IPS-20b (cell line): ENCODE results near the gene DNM2.

Experiments
- H3K27ac ChIP-seq: one replicate; pipeline ENCODE4 v1.5.1; 2013; ENCODE audit warnings: low read length
- H3K27me3 ChIP-seq: 2 replicates; pipeline ENCODE4 v1.6.1; 2013; ENCODE audit warnings: mild to moderate bottlenecking, low read length, inconsistent platforms; ENCODE audit not compliant: insufficient read depth
- H3K36me3 ChIP-seq: 2 replicates; pipeline ENCODE4 v1.6.1; 2013; ENCODE audit warnings: low read depth, mild to moderate bottlenecking, inconsistent platforms, low read length, moderate library complexity; ENCODE audit not compliant: insufficient read depth
- H3K4me1 ChIP-seq: 2 replicates; pipeline ENCODE4 v1.6.1; 2013; ENCODE audit warnings: mild to moderate bottlenecking, control low read depth, inconsistent platforms, low read length, moderate library complexity; ENCODE audit not compliant: insufficient read depth
- H3K4me3 ChIP-seq: 2 replicates; pipeline ENCODE4 v1.5.1; 2013; ENCODE audit warnings: mild to moderate bottlenecking, low read length, inconsistent platforms
- H3K9ac ChIP-seq: 2 replicates; pipeline ENCODE4 v1.6.1; 2013; ENCODE audit warnings: low read depth, mild to moderate bottlenecking, inconsistent platforms, low read length, moderate library complexity
- H3K9me3 ChIP-seq: 2 replicates; pipeline ENCODE4 v1.6.1; 2013; ENCODE audit warnings: mild to moderate bottlenecking, low read depth, low read length, inconsistent platforms; ENCODE audit not compliant: insufficient read depth

The DNM2 gene

DNA sequence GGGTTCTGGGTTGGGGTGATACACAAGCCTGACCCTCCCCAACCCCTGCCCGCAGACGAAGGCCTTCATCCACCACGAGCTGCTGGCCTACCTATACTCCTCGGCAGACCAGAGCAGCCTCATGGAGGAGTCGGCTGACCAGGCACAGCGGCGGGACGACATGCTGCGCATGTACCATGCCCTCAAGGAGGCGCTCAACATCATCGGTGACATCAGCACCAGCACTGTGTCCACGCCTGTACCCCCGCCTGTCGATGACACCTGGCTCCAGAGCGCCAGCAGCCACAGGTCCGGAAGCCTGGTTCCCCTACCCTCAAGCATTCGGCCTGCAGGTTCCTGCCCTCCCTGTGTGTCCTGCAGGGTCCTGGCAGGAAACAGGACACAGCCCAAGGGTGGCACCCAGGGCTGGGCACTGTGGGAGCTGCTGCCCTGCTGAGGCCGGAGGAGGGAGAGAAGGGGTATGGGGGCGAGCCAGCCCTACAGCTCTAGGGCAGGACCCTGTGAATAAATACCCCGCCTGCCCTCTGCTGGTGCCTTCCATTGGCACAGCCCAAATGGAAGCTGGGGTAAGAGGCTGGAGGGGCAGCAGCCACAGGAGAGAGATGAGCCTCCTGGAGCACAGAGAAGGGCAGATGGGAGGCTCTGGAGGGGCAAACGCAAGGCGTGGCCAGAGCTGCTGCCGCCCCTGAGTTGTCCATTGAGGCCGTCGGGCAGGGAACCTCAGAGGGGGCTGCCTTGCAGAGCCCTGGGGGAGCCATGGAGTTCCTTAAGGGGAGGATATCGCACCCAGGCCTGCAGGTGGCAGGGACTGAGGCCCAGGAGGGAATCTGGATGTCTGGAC, 111.3 kb downstream of the DNM2 start:
- H3K36me3 ChIP-seq = peaks cover 51% of the 10 kb centered on the region
- H3K27ac ChIP-seq = no peak overlapping the region
- no peak overlapping the region for H3K9ac ChIP-seq
- H3K9me3 ChIP-seq = no peaks in the 10 kb centered on the region
- no peaks in the 10 kb centered on the region for H3K27me3 ChIP-seq
- H3K4me1 ChIP-seq = no peaks in the 10 kb centered on the region
- H3K4me3 ChIP-seq = no peak overlapping the region

DNA sequence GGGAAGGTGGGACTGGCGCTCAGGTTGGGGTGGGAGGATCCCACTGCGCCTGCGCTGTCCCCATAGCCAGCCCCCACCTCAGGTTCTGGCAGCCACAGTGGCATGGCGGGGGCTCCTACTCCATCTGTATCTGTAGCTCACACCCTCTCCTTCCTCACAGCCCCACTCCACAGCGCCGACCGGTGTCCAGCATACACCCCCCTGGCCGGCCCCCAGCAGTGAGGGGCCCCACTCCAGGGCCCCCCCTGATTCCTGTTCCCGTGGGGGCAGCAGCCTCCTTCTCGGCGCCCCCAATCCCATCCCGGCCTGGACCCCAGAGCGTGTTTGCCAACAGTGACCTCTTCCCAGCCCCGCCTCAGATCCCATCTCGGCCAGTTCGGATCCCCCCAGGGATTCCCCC, 112.1 kb downstream of the DNM2 start:
- Histone ChIP-seq H3K36me3 (peaks cover 48% of the 10 kb centered on the region), H3K4me3 (no peak overlapping the region), H3K9ac (no peak overlapping the region), H3K9me3 (no peaks in the 10 kb centered on the region), H3K4me1 (no peaks in the 10 kb centered on the region), H3K27me3 (no peaks in the 10 kb centered on the region), H3K27ac (no peak overlapping the region)

DNA sequence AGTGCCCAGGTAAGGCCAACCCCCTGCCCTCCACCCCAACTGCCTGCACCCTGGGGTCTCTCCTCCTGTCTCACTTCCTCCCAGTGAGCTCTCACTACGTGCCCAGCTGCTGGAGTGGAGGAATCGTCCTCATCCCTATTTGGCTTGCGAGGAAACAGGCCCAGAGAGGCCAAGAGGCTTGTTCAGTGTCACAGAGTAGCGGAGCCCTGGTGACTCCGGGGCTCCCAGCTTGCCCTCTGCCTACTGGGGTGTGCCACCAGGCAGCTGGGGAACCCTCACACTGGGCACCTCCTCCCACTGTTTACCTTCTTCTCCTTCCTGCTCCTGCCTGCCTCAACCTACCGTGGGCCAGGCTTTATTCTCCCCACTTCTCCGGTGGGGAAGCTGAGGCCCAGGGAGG, 112.5 kb downstream of the DNM2 start:
- Histone ChIP-seq H3K27ac (no peak overlapping the region), H3K27me3 (no peaks in the 10 kb centered on the region), H3K36me3 (peaks cover 46% of the 10 kb centered on the region), H3K4me1 (no peaks in the 10 kb centered on the region), H3K9ac (no peak overlapping the region), H3K9me3 (no peaks in the 10 kb centered on the region), H3K4me3 (no peak overlapping the region)

DNA sequence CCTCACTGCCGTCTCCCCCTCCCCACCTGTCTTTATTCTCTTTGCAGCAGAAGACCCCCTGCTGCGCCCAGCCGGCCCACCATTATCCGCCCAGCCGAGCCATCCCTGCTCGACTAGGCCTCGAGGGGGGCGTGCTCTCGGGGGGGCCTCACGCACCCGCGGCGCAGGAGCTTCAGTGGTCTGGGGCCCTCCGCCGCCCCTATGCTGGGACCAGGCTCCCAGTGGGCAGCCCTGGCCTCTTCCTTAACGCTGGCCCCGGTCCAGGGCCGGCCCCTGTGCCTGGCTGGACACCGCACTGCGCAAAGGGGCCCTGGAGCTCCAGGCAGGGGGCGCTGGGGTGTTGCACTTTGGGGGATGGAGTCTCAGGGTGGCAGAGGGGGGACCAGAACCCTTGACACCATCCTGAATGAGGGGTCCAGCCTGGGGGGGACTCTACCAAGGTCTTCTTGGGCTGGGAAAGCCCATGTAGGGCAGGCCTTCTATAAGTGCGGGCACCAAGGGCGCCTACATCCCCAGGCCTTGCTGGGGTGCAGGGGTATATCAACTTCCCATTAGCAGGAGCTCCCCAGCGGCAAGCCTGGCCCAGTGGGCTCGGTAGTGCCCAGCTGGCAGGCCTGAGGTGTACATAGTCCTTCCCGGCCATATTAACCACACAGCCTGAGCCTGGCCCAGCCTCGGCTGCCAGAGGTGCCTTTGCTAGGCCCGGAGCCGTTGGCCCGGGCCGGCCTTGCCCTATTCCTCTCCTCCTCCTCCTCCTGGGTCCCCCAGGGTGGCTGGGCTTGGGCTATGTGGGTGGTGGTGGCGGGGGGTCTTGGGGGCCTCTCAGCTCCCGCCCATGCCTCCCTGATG, 113.3 kb downstream of the DNM2 start:
- no peak overlapping the region for H3K9ac ChIP-seq
- H3K4me1 ChIP-seq = no peaks in the 10 kb centered on the region
- H3K27me3 ChIP-seq = no peaks in the 10 kb centered on the region
- H3K9me3 ChIP-seq = no peaks in the 10 kb centered on the region
- H3K36me3 ChIP-seq = peaks cover 38% of the 10 kb centered on the region
- no peak overlapping the region for H3K27ac ChIP-seq
- no peak overlapping the region for H3K4me3 ChIP-seq

DNA sequence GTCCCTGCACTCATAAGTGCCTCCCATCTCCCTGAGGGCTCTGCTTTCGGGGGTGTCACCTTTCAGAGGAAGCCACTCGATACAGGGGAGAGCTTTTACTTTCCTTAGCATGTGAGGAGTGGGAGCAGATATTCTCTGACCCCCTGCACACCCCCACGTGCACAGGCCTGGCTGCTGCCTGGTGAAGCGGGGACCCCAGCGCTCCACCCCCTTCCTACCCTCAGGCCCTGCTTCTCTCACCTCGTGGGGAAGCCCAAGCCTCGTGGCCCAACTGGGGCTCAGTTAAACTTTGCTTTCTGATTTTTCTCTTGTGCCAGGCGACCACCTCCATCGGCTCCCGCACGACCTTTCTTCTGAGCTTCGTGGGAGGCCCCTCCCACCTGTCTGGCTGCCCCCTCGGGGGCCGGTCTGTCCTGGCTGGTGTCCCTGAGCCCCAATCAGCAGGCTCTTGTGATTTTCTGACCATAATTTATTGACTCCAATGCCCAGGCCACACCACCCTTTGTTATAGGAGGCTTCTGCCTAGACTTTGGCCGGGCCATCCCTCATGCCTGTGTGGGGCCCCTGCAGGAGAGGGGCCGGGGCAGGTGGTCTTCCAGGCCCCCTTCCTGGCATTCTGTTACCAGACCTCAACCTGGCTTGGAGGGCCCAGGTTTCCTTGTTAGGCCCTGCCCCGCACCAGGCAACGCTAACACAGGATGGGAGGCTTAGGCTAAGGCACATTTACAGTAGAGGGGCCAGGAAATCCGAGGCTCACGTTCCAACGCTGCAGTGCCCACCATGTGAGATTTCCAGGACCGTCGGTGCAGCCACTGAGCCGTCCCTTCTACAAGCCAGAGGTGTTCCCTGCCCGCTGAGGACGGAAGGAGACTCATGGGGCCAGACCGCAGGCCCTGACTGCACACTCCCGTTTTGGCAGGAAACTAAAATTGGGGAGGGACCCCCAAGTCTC, 114.4 kb downstream of the DNM2 start:
- Histone ChIP-seq H3K4me1 (no peaks in the 10 kb centered on the region), H3K9me3 (peaks cover 6% of the 10 kb centered on the region; the same call in 1 of the 2 replicates), H3K9ac (no peak overlapping the region), H3K27me3 (peaks cover 4% of the 10 kb centered on the region; the same call in 1 of the 2 replicates), H3K27ac (no peak overlapping the region), H3K4me3 (no peak overlapping the region), H3K36me3 (peaks cover 29% of the 10 kb centered on the region)

DNA sequence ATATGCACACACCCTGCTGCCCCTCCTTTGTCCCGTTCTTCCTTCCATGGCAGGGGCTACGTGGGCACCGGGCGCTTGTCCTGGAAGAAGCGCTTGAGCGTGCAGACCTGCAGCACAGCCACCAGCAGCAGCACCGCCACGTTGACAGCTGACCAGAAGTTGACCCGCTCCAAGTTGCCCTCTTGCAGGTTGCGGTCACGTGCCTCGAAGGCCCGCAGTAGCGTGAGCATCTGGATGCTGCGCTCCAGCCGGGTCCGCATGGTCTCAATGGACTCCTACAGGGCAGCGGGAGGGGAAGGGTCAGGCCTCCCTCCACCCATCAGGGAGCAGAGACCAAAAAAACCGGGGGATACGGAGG, 115.0 kb downstream of the DNM2 start:
- peaks cover 29% of the 10 kb centered on the region for H3K36me3 ChIP-seq
- peaks cover 6% of the 10 kb centered on the region; the same call in 1 of the 2 replicates for H3K9me3 ChIP-seq
- H3K27me3 ChIP-seq = peaks cover 4% of the 10 kb centered on the region; the same call in 1 of the 2 replicates
- H3K9ac ChIP-seq = no peak overlapping the region
- no peak overlapping the region for H3K27ac ChIP-seq
- H3K4me3 ChIP-seq = no peak overlapping the region
- H3K4me1 ChIP-seq = no peaks in the 10 kb centered on the region

DNA sequence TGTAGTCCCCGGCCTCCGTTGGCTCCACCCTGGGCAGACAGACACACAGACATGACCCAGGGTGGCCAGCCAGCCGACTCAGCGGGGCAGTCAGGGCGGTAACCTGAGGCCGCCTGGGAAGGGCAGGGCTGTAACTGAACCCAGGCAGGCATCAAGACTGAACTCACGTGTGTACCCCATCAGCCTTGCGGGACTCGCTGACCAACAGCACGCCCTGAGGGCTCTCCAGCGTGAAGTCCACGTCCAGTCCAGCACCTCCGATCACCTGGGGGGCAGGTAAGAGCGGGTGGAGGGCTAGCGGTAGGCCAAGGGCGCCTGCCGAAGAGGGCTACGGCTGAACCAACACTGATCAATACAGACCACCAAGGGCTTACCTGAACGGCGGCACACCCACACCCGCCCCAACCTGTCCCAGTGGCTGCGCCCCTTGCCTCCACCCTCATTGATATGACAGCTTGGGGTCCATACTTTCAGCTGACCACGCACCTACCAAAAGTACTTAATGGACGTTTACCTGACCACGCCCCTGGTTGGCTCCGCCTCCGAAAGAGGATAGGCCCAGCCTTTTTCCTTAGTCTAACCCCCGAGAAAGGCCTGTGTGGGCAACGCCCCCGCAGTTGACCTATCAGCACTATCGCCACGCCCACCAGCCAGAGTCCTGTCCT, 117.3 kb downstream of the DNM2 start:
- Histone ChIP-seq H3K9me3 (peaks cover 6% of the 10 kb centered on the region; the same call in 1 of the 2 replicates), H3K9ac (peak overlapping the region; percentile 48; the same call in 1 of the 2 replicates), H3K36me3 (peaks cover 28% of the 10 kb centered on the region), H3K27me3 (peaks cover 4% of the 10 kb centered on the region; the same call in 1 of the 2 replicates), H3K4me3 (peak overlapping the region; percentile 66), H3K27ac (no peak overlapping the region), H3K4me1 (no peaks in the 10 kb centered on the region)

DNA sequence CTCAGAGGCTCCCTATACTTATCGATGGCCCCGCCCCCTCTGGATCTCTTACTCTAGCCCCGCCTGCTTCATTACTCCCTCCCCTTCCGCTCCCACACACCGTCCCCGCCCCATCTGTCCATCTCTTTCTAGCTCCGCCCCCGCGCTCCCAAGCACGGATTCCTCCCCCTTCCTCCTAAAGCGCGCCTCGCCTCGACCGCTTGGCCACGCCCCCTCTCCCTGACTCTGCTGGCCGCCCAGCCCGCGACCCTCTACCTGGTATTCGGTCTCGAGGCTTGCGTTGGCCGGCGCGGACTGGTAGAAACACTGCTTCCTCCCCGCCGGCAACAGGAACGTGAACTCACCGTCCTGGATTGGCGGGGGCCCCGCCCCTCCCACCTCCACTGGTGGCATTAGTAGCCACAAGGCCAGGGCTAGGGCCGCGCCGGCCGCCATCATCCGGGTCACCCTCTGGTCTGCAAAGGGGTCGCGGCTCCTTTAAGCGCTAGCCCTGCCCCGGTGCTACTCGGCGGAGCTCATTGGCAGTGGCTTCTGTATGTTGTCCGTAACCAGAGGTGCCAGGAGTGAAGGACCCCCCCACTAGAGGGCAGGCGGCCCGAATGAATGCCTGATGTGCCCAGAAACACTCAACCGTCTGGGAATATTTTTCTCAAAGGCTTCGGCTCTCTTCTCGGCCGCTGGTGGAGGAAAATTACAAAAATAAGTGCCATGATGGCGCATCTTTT, 118.0 kb downstream of the DNM2 start, which contains the start of gene TMED1:
TSS of gene TMED1 (minus strand) at position 459 of the 725 bp plus-strand sequence. CDS start at position 438, 21 bp downstream.
- peaks cover 6% of the 10 kb centered on the region; the same call in 1 of the 2 replicates for H3K9me3 ChIP-seq
- peak within 1 kb of the TSS; percentile 74 for H3K4me3 ChIP-seq
- peaks cover 4% of the 10 kb centered on the region; the same call in 1 of the 2 replicates for H3K27me3 ChIP-seq
- H3K9ac ChIP-seq = peak within 1 kb of the TSS; percentile 93
- H3K27ac ChIP-seq = peak within 1 kb of the TSS; percentile 95
- peaks cover 24% of the 10 kb centered on the region for H3K36me3 ChIP-seq
- no peaks in the 10 kb centered on the region for H3K4me1 ChIP-seq

DNA sequence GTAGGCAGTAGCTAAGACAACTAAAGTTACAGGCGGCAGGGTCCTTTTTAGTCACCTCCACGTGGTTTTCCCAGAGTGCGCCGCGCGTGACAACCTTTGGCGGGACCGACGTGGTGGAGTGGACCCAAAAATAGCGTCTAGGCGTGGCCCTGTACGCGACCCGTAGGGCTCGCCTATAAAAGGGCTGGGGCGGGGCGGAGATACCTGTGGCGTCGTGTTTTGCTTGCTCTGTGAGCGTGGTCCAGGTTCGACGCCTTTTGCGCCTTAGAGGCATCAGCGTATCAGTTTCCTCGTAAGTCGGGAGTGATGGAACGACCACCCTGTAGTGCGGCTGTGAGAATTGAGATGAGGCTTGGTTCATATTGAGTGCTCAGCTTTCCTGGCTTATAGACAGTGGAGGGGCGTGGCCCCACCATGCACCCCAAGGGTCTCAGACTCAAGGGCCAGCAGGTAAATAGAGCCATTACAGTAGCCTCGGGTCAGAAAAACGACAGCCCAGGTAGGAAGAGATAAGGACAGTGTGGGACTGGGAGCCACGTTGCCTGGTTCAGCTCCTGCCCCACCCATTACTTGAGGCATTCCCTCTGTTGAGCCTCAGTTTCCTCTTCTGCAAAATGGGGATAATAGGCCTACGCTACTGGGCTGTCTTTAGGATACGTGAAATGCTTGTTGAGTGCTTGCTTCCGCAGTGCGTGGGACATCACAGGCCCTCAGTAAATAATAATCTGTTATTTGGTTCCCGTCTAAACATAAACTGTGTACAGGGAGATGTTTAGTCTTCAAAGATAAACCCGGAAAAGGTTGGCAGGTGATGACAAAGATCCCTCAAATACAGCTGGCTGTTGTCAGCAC, 118.8 kb downstream of the DNM2 start:
- Histone ChIP-seq H3K27me3 (peaks cover 4% of the 10 kb centered on the region; the same call in 1 of the 2 replicates), H3K27ac (peak overlapping the region; percentile 95), H3K4me3 (peak overlapping the region; percentile 74), H3K36me3 (peaks cover 24% of the 10 kb centered on the region), H3K9me3 (peaks cover 6% of the 10 kb centered on the region; the same call in 1 of the 2 replicates), H3K4me1 (no peaks in the 10 kb centered on the region), H3K9ac (peak overlapping the region; percentile 93)
